GM18519 (cell line): ENCODE results near the gene PCARE.

Source experiments
- ATAC-seq: cut with Tn5 transposase; IDR thresholded peaks from one replicate; pipeline ENCODE4 v1.9.1; 2021; ENCODE audit warnings: mild to moderate bottlenecking, moderate library complexity; ENCODE audit not compliant: unreplicated experiment, low FRiP score

Gene PCARE

DNA sequence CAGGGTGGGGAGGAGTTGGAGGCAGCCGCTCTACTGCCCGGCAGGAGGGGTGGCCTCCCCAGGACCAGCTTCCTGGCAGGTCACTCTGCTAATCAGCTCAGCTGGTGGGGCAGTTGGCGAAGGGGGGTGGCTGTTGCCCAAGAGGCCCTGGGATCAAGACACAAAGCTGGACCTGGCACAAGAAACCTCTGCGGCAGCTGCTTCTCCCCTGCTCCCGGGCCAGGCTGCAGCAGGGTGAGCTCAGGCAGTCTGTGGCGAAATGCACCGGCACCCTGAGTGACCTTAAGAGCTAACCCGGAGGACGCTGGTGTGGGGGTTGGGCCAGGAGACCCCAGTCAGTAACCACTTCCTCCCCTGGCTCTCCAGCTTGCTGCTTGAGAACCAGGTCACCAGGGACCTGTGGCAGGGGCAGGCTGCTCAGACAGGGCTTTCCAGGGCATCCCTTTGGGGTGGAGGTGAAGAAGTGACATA lies 62.1 kb downstream of the PCARE start:
- ATAC-seq: no peak
